Loucy (cell line): ENCODE data around the gene ANO7.

Source experiments
- H2AFZ ChIP-seq: fragments of 200-600 bp; sonication (generic); 2 replicates; pipeline ENCODE4 v1.6.0; 2016; ENCODE audit warnings: antibody characterized with exemption, mild to moderate bottlenecking, low read length, moderate library complexity
- H3F3A ChIP-seq: fragments of 200-600 bp; 2 replicates; pipeline ENCODE4 v1.6.0; 2016; ENCODE audit warnings: antibody characterized with exemption, low read depth, mild to moderate bottlenecking
- H3K27me3 ChIP-seq: fragments of 200-600 bp; sonication (generic); 2 replicates; pipeline ENCODE4 v1.6.1; 2014; ENCODE audit warnings: low read length, mild to moderate bottlenecking; ENCODE audit not compliant: insufficient read depth, poor library complexity, severe bottlenecking
- H3K36me3 ChIP-seq: fragments of 200-600 bp; sonication (generic); 2 replicates; pipeline ENCODE4 v1.6.1; 2016; ENCODE audit warnings: low read length; ENCODE audit not compliant: insufficient read depth
- H3K4me1 ChIP-seq: fragments of 200-600 bp; sonication (generic); 2 replicates; pipeline ENCODE4 v1.5.1; 2014; ENCODE audit warnings: low read length, mild to moderate bottlenecking; ENCODE audit not compliant: insufficient read depth, poor library complexity, severe bottlenecking
- H3K4me2 ChIP-seq: fragments of 200-600 bp; sonication (generic); 2 replicates; pipeline ENCODE4 v1.6.0; 2014; ENCODE audit warnings: antibody characterized with exemption, low read length, low read depth, mild to moderate bottlenecking; ENCODE audit not compliant: poor library complexity, severe bottlenecking
- H3K4me3 ChIP-seq: fragments of 200-600 bp; sonication (generic); 2 replicates; pipeline ENCODE4 v1.5.1; 2014; ENCODE audit warnings: low read length, mild to moderate bottlenecking, mixed read lengths; ENCODE audit not compliant: poor library complexity, severe bottlenecking
- H3K79me2 ChIP-seq: fragments of 200-600 bp; sonication (generic); 2 replicates; pipeline ENCODE4 v1.6.1; 2014; ENCODE audit warnings: low read length; ENCODE audit not compliant: insufficient read depth
- H3K9ac ChIP-seq: fragments of 200-600 bp; sonication (generic); 2 replicates; pipeline ENCODE4 v1.6.0; 2014; ENCODE audit warnings: mild to moderate bottlenecking, low read depth, low read length, moderate library complexity; ENCODE audit not compliant: poor library complexity, severe bottlenecking
- H3K9me2 ChIP-seq: fragments of 200-600 bp; sonication (generic); replicated peaks from 2 replicates; pipeline ENCODE4 v1.6.1; 2016; ENCODE audit warnings: low read depth, low read length, mixed read lengths
- H3K9me3 ChIP-seq: fragments of 200-600 bp; sonication (generic); 2 replicates; pipeline ENCODE4 v1.6.1; 2014; ENCODE audit warnings: mild to moderate bottlenecking, antibody characterized with exemption, low read length, low read depth; ENCODE audit not compliant: insufficient read depth
- H4K20me1 ChIP-seq: fragments of 200-600 bp; sonication (generic); 2 replicates; pipeline ENCODE4 v1.6.0; 2014; ENCODE audit warnings: antibody characterized with exemption, low read length, mild to moderate bottlenecking; ENCODE audit not compliant: insufficient read depth, poor library complexity, severe bottlenecking
- EZH2phosphoT487 ChIP-seq: fragments of 200-600 bp; IDR thresholded peaks from 2 replicates; pipeline ENCODE4 v1.6.1; 2018; ENCODE audit warnings: antibody characterized with exemption, mild to moderate bottlenecking, moderate library complexity, borderline replicate concordance
- TF ChIP-seq, protein P1 (sequence below): fragments of 200-600 bp; sonication (generic); conservative IDR thresholded peaks from 2 replicates; pipeline ENCODE4 v1.5.1; 2014; ENCODE audit warnings: mild to moderate bottlenecking, antibody characterized with exemption, low read length

ANO7 gene

DNA sequence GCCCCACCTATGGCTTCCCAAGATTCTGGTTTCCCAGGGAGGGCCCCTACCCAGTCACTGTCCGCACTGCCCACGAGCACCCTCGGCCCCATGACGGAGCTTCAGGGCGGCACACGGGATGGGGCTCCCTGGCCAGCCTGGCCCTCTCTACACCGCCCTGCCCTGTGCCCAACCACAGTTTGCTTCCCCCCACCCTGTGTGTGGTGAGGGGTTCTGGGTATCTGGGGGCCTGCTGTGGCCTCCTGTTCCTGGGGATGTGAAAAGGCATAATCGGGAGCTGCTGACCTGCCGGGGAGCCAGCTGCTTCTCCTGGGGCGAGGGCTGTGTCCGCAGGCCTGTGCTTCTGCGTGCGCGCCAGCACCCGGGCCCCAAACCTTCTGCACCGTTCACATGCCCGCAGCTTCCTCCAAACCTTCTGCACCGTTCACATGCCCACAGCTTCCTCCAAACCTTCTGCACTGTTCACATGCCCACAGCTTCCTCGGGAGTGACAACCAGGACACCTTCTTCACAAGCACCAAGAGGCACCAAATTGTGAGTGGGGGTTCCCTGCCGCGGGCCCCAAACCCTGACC lies 12.4 kb downstream of the ANO7 start:
- H3K79me2 ChIP-seq = no peaks in the 10 kb centered on the region
- H3K9me2 ChIP-seq = no peaks in the 10 kb centered on the region
- H3K27me3 ChIP-seq = no peaks in the 10 kb centered on the region
- H3K4me3 ChIP-seq = no peak overlapping the region
- H3K9ac ChIP-seq = no peak overlapping the region
- H3F3A ChIP-seq = no peaks in the 10 kb centered on the region
- H3K36me3 ChIP-seq = no peaks in the 10 kb centered on the region
- no peaks in the 10 kb centered on the region for H3K9me3 ChIP-seq
- H3K4me2 ChIP-seq = no peak overlapping the region
- no peaks in the 10 kb centered on the region for H3K4me1 ChIP-seq
- no peaks in the 10 kb centered on the region for H4K20me1 ChIP-seq
- no peak for TF ChIP-seq EZH2phosphoT487
- TF ChIP-seq, protein P1, sequence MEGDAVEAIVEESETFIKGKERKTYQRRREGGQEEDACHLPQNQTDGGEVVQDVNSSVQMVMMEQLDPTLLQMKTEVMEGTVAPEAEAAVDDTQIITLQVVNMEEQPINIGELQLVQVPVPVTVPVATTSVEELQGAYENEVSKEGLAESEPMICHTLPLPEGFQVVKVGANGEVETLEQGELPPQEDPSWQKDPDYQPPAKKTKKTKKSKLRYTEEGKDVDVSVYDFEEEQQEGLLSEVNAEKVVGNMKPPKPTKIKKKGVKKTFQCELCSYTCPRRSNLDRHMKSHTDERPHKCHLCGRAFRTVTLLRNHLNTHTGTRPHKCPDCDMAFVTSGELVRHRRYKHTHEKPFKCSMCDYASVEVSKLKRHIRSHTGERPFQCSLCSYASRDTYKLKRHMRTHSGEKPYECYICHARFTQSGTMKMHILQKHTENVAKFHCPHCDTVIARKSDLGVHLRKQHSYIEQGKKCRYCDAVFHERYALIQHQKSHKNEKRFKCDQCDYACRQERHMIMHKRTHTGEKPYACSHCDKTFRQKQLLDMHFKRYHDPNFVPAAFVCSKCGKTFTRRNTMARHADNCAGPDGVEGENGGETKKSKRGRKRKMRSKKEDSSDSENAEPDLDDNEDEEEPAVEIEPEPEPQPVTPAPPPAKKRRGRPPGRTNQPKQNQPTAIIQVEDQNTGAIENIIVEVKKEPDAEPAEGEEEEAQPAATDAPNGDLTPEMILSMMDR = no peak
- no peak overlapping the region for H2AFZ ChIP-seq

DNA sequence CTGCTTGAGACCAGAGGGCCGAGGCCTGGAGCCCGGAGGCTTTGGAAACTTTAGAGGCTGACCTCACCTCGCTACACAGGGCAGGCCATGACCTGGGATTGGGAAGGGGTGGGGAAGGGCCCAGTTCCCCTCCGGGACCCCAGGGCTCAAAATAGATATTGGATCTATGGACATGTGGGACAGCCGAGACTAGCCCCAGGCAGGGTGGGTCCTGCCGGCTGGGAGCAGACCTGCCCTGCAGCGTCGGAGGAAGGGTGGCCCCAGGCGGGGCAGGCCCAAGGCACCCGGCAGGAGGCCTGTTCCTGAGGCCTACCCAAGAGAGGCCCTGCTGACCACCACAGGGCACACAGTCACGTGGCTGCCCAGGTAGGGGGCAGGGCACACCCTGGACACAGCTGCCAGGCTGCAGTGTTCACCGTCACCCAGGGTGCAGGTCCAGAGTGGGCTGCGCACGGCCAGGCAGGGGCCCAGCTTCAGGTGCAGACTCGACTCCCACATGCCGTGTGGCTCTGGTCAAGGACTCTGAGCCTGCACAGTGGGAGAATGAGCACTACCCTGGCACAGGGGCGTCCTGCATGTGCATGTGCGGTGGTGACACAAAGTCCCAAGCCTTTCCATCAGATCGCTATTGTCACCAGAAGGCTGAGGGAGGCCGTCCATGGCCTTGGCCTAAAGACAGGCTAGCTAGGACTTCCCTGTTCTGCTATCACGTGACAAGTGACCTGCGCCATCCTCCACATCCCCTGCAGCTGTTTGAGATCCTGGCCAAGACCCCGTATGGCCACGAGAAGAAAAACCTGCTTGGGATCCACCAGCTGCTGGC lies 13.2 kb downstream of the ANO7 start:
- no peak overlapping the region for H3K9ac ChIP-seq

DNA sequence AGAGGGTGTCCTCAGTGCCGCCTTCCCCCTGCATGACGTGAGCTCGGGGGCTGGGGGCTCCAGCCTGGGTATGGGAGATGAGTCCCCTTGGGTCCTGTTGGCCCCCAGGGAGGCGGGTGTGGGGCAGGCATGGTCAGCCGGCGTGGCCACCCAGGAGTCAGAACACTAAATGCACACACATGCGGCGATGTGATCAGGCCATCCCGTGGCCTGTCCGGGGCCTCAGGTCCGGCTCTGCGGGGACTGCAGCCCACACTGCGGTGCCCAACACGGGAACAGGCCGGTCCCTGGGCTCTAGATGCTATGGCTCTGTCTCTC lies 13.8 kb downstream of the ANO7 start:
- no peak for TF ChIP-seq EZH2phosphoT487
- TF ChIP-seq, protein P1 = no peak
- Histone ChIP-seq H3K4me3 (no peak overlapping the region), H3K9me2 (no peaks in the 10 kb centered on the region), H2AFZ (no peak overlapping the region), H3K4me2 (no peak overlapping the region), H3K79me2 (no peaks in the 10 kb centered on the region), H4K20me1 (no peaks in the 10 kb centered on the region), H3K4me1 (no peaks in the 10 kb centered on the region), H3K9me3 (no peaks in the 10 kb centered on the region), H3K36me3 (no peaks in the 10 kb centered on the region), H3K9ac (no peak overlapping the region), H3F3A (no peaks in the 10 kb centered on the region), H3K27me3 (no peaks in the 10 kb centered on the region)

More for the DNA sequence above, 13.2 kb downstream of the ANO7 start:
- TF ChIP-seq EZH2phosphoT487 = no peak
- TF ChIP-seq, protein P1 = no peak
- no peaks in the 10 kb centered on the region for H3K79me2 ChIP-seq
- no peaks in the 10 kb centered on the region for H3K9me2 ChIP-seq
- no peaks in the 10 kb centered on the region for H3K4me1 ChIP-seq
- H3K27me3 ChIP-seq = no peaks in the 10 kb centered on the region
- H4K20me1 ChIP-seq = no peaks in the 10 kb centered on the region
- no peak overlapping the region for H2AFZ ChIP-seq
- no peaks in the 10 kb centered on the region for H3K36me3 ChIP-seq
- no peaks in the 10 kb centered on the region for H3F3A ChIP-seq
- no peak overlapping the region for H3K4me2 ChIP-seq
- no peaks in the 10 kb centered on the region for H3K9me3 ChIP-seq
- H3K4me3 ChIP-seq = no peak overlapping the region
